Activated CD4-positive, CD25-positive, alpha-beta regulatory T cell (primary cell): ENCODE measurements around the gene SGCD.
"Not testable (repeated sequence)": the region's sequence is repeated elsewhere in the genome, so short reads cannot be mapped to it uniquely, and the experiment has no call there.

ENCODE experiments used
- DNase-seq, 4 experiments: peaks; one replicate each; lab custom pipeline; 2025; lab: John Stamatoyannopoulos, UW

SGCD gene

DNA sequence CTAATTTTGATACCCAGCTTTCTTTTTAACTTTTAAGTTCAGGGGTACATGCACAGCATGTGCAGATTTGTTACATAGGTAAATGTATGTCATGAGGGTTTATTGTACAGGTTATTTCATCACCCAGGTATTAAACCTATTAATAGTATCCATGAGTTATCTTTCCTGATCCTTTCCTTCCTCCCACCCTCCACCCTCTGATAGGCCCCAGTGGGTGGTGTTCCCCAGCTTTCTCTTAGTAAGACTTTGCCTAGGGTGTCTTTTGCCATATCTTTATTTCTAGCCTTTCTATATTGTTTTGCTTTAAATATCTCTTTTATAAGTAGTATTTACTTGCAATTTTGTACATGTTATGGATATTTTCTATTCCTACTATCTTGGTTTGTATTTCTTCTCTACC, 243.7 kb downstream of the SGCD start:
- no peak for DNase-seq

- no peak for DNase-seq
These were observed 254.8 kb downstream of the SGCD start for GRCh38 chr5:156581725-156582124.

- DNase-seq = no peak
These were observed 255.2 kb downstream of the SGCD start for GRCh38 chr5:156582193-156582598.

GRCh38 chr5:156584871-156585270, 257.9 kb downstream of the SGCD start:
- no peak for DNase-seq

- no peak for DNase-seq
These were observed 259.0 kb downstream of the SGCD start for GRCh38 chr5:156585999-156586398.

- no peak for DNase-seq
These were observed 260.0 kb downstream of the SGCD start for GRCh38 chr5:156587012-156587411.

GRCh38 chr5:156588306-156588705, 261.3 kb downstream of the SGCD start:
- DNase-seq = no peak

DNA sequence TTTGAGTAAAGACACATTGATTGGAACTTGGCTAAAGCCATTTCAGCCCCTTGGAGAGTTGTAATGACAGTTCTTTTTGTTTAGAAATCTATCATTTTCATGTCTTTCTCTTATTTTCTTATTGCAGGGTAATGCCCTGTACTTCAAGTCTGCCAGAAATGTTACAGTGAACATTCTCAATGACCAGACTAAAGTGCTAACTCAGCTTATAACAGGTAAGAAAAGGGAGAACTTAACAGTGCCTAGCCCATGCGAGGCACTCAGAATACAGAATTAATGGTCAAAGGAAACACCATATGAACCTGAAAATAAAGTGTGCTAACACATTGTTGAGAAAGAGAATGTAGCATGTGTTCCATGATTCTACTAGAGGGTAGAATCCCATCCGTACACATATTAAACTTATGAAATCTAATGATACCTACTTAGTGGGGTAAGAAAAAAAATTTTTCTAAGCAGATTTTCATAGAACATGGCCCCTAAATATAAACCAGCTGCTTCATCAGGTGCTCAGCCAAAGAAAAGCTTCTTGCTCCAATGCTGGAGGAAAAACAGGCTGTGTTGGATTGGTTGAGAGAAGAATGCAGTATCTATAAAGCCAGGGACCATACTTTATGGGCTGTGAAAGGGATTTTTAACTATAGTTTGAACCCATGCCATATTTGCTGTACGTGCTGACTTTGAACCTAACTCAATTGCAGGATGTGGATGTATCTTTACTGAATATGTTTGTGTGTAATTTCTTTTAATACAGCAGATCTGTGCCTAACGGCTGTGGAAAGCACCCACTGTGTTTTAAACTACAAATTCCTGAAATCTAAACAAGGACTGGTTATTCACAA, 262.4 kb downstream of the SGCD start:
- no peak for DNase-seq

- DNase-seq = no peak
These were observed 262.9 kb downstream of the SGCD start for GRCh38 chr5:156589946-156590216.

GRCh38 chr5:156590978-156591377, 264.0 kb downstream of the SGCD start:
- DNase-seq = no peak

- DNase-seq = no peak
These were observed 264.7 kb downstream of the SGCD start for GRCh38 chr5:156591631-156592030.

DNA sequence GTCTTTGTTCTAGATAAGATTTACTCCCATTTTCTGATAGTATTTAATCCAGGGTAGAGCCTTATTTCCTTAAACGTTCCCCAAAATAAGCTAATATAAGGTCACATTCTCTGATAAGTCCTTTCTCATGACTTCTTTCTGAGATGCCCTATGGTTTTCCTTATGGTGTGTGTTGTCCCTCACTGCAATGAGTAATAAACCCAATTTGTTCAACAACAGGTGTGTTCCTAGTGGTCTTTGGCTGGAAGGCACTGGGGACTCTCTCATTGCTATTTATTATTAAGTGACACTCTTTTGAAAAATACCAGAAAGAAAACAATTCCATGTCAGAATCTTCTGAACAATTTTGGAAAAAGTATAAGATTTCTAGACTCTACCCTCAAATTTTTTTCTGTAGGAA, 266.6 kb downstream of the SGCD start:
- DNase-seq = no peak

DNA sequence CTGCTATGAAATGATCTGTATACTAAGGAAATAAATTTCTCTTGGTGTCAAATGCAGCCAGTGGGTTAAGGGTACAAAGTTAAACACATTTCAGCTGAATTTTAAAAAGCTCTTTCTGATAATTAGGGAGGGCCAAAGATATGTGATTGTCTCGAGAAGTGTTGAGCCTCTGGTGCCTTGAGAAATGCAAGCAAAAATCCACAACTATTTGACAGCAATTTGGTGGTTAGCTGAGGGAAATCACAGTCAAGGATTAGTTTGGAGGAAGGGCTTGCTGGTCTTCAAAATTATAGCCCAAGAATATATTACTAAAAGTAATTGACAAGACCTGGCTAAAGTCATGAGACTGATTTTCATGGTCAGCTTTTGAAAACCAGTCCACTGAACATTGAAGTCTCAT, 267.4 kb downstream of the SGCD start:
- no peak for DNase-seq

GRCh38 chr5:156595132-156595787, 268.3 kb downstream of the SGCD start:
- DNase-seq = no peak

DNA sequence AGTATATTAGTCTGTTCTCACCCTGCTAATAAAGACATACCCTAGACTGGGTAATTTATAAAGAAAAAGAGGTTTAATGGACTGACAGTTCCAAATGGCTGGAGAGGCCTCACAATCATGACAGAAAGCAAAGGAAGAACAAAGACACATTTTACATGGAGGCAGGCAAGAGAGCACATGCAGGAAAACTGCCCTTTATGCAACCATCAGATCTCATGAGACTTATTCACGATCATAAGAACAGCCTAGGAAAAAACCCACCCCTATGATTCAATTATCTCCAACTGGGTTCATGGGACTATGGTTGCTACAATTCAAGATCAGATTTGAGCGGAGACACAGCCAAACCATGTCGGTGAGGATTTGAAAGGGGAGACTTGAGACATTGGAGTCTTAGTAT, 270.3 kb downstream of the SGCD start:
- no peak for DNase-seq

DNA sequence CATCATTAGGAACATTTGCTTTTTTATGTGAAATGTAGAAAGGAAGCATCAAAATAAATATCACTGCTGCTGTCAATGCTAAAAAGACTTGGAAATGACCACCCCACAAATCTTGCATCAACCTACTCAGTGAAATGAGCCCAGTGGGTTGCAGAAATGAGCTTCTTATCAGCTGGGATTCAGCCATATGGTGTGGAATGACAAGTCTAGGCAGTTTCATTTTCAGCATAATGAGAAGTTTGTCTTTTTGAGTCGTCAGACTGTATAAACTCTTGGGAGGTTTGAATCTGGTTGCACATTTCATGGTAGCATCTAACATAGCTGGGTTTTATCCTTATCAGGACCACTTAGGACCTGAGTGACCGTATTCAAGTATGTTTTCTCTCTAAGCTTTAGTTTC, 272.0 kb downstream of the SGCD start:
- no peak for DNase-seq

GRCh38 chr5:156610582-156610981, 283.6 kb downstream of the SGCD start:
- not testable (repeated sequence) for DNase-seq

DNA sequence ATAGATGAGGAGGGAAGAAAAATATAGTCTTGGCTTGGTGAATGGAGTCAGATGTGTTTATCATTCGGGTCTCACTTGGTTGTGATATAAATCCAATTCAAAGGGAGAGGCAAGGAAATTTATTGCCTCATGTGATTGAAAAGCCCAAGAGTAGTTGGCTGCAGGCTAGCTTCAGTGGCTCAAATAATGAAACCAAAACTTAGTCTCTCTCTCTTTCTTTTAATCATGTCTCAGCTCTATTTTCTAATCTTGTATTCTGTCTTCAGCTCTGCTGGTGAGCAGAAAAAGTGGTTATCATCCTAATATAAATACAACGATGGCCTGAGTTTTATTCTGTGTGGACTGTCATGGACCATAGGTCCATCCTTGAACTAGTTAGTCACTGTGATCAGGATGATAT, 288.9 kb downstream of the SGCD start:
- DNase-seq = no peak

GRCh38 chr5:156617426-156617825, 290.5 kb downstream of the SGCD start:
- DNase-seq = no peak

DNA sequence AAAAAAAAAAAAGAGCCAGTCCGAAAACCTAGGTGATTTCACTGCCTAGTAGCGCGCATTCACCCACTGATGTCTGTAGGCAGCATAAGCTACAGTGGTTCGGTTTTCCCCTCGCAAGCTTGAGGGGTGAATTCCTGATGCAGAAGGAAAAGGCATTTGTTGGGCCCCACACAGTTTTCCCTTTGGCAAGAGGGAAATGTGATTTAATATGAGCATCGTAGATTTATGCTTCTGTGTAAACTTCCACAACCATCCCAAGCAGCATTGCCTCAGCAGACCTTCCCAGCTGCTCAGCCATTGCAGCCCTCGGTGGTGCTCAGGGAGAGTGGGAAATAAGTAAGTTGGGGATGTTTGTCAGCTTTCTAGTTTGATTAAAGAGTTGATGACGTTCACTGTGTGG, 291.6 kb downstream of the SGCD start:
- DNase-seq = no peak

- no peak for DNase-seq
These were observed 294.8 kb downstream of the SGCD start for GRCh38 chr5:156621719-156622118.

GRCh38 chr5:156623381-156624040, 296.5 kb downstream of the SGCD start:
- no peak for DNase-seq

GRCh38 chr5:156624686-156625085, 297.7 kb downstream of the SGCD start:
- no peak for DNase-seq
